Loucy (cell line): ENCODE results near the gene CCDC112.

Experiments used
- H2AFZ ChIP-seq: fragments of 200-600 bp; sonication (generic); 2 replicates; pipeline ENCODE4 v1.6.0; 2016; ENCODE audit warnings: antibody characterized with exemption, mild to moderate bottlenecking, low read length, moderate library complexity
- H3F3A ChIP-seq: fragments of 200-600 bp; 2 replicates; pipeline ENCODE4 v1.6.0; 2016; ENCODE audit warnings: antibody characterized with exemption, low read depth, mild to moderate bottlenecking
- H3K27me3 ChIP-seq: fragments of 200-600 bp; sonication (generic); 2 replicates; pipeline ENCODE4 v1.6.1; 2014; ENCODE audit warnings: low read length, mild to moderate bottlenecking; ENCODE audit not compliant: insufficient read depth, poor library complexity, severe bottlenecking
- H3K36me3 ChIP-seq: fragments of 200-600 bp; sonication (generic); 2 replicates; pipeline ENCODE4 v1.6.1; 2016; ENCODE audit warnings: low read length; ENCODE audit not compliant: insufficient read depth
- H3K4me1 ChIP-seq: fragments of 200-600 bp; sonication (generic); 2 replicates; pipeline ENCODE4 v1.5.1; 2014; ENCODE audit warnings: low read length, mild to moderate bottlenecking; ENCODE audit not compliant: insufficient read depth, poor library complexity, severe bottlenecking
- H3K4me2 ChIP-seq: fragments of 200-600 bp; sonication (generic); 2 replicates; pipeline ENCODE4 v1.6.0; 2014; ENCODE audit warnings: antibody characterized with exemption, low read length, low read depth, mild to moderate bottlenecking; ENCODE audit not compliant: poor library complexity, severe bottlenecking
- H3K4me3 ChIP-seq: fragments of 200-600 bp; sonication (generic); 2 replicates; pipeline ENCODE4 v1.5.1; 2014; ENCODE audit warnings: low read length, mild to moderate bottlenecking, mixed read lengths; ENCODE audit not compliant: poor library complexity, severe bottlenecking
- H3K79me2 ChIP-seq: fragments of 200-600 bp; sonication (generic); 2 replicates; pipeline ENCODE4 v1.6.1; 2014; ENCODE audit warnings: low read length; ENCODE audit not compliant: insufficient read depth
- H3K9ac ChIP-seq: fragments of 200-600 bp; sonication (generic); 2 replicates; pipeline ENCODE4 v1.6.0; 2014; ENCODE audit warnings: mild to moderate bottlenecking, low read depth, low read length, moderate library complexity; ENCODE audit not compliant: poor library complexity, severe bottlenecking
- H3K9me2 ChIP-seq: fragments of 200-600 bp; sonication (generic); replicated peaks from 2 replicates; pipeline ENCODE4 v1.6.1; 2016; ENCODE audit warnings: low read depth, low read length, mixed read lengths
- H3K9me3 ChIP-seq: fragments of 200-600 bp; sonication (generic); 2 replicates; pipeline ENCODE4 v1.6.1; 2014; ENCODE audit warnings: mild to moderate bottlenecking, antibody characterized with exemption, low read length, low read depth; ENCODE audit not compliant: insufficient read depth
- H4K20me1 ChIP-seq: fragments of 200-600 bp; sonication (generic); 2 replicates; pipeline ENCODE4 v1.6.0; 2014; ENCODE audit warnings: antibody characterized with exemption, low read length, mild to moderate bottlenecking; ENCODE audit not compliant: insufficient read depth, poor library complexity, severe bottlenecking
- EZH2phosphoT487 ChIP-seq: fragments of 200-600 bp; IDR thresholded peaks from 2 replicates; pipeline ENCODE4 v1.6.1; 2018; ENCODE audit warnings: antibody characterized with exemption, mild to moderate bottlenecking, moderate library complexity, borderline replicate concordance
- TF ChIP-seq, protein P1 (sequence below): fragments of 200-600 bp; sonication (generic); conservative IDR thresholded peaks from 2 replicates; pipeline ENCODE4 v1.5.1; 2014; ENCODE audit warnings: mild to moderate bottlenecking, antibody characterized with exemption, low read length

Gene CCDC112

DNA sequence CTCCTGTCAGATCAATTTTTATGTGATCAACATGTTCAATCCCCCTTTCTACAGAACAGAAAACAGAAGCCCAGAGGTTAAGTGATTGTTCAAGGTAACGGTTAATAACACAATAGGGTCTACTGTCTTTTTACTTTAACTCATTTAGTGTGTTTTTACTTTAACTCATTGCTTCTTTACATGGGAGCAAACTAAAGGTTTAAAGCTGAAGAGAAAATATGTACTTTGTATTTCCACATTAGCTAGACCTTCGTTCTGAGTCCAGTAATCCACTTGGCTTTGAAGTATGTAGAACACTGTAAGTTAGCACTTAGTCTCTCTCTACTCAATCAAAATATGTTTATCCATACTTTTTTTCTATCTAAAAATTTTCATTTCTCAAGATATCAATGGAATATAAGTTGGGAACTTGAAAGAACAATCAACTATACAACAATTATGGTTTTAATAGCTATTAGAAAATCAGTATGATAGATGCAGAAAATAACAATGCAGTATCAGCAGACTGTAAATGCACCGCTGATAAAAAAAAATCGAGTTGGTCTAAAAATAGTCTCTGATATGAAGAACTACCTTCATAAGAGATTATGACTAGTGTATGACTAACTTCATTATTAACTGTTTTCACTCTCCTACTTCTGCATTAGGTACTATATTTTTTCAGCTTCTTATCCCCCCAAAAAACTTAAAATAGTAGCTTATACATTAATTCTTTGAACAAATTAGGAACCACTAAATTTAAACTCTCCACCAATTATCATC is 54.4 kb downstream of the CCDC112 start:
- Histone ChIP-seq H3K27me3 (no peaks in the 10 kb centered on the region), H3K4me2 (no peak overlapping the region), H4K20me1 (peaks cover 8% of the 10 kb centered on the region), H3K9me3 (no peaks in the 10 kb centered on the region), H3K9ac (no peak overlapping the region), H3K4me1 (no peaks in the 10 kb centered on the region), H2AFZ (no peak overlapping the region), H3K9me2 (no peaks in the 10 kb centered on the region), H3K4me3 (no peak overlapping the region), H3K36me3 (peaks cover 24% of the 10 kb centered on the region; the same call in 1 of the 2 replicates), H3F3A (no peaks in the 10 kb centered on the region), H3K79me2 (no peaks in the 10 kb centered on the region)
- TF ChIP-seq, protein P1, sequence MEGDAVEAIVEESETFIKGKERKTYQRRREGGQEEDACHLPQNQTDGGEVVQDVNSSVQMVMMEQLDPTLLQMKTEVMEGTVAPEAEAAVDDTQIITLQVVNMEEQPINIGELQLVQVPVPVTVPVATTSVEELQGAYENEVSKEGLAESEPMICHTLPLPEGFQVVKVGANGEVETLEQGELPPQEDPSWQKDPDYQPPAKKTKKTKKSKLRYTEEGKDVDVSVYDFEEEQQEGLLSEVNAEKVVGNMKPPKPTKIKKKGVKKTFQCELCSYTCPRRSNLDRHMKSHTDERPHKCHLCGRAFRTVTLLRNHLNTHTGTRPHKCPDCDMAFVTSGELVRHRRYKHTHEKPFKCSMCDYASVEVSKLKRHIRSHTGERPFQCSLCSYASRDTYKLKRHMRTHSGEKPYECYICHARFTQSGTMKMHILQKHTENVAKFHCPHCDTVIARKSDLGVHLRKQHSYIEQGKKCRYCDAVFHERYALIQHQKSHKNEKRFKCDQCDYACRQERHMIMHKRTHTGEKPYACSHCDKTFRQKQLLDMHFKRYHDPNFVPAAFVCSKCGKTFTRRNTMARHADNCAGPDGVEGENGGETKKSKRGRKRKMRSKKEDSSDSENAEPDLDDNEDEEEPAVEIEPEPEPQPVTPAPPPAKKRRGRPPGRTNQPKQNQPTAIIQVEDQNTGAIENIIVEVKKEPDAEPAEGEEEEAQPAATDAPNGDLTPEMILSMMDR: no peak
- TF ChIP-seq EZH2phosphoT487: no peak

DNA sequence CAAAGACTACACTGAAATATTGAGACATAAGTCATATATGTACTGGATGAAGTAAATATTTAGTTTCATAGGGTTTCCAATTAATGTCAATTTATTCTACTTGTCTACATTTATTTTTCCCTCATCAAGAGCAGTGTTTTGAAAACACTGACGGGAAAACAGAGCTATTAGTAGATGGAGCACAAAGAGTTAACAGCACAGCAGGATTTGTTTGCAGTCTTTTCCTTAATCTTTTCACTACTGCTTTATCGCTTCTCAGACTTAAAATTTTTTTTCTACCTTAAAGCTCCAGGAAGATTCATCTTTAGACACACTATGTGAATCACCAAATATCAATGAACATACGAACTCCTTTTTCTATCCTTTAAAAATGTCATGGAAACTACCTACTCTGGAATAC is 59.4 kb downstream of the CCDC112 start:
- Histone ChIP-seq H4K20me1 (no peaks in the 10 kb centered on the region), H3K4me2 (no peak overlapping the region), H3K4me1 (no peaks in the 10 kb centered on the region), H3K4me3 (no peak overlapping the region), H3K9me2 (no peaks in the 10 kb centered on the region), H2AFZ (no peak overlapping the region), H3K79me2 (no peaks in the 10 kb centered on the region), H3K36me3 (peaks cover 30% of the 10 kb centered on the region; the same call in 1 of the 2 replicates), H3K9ac (no peak overlapping the region), H3K27me3 (no peaks in the 10 kb centered on the region), H3K9me3 (no peaks in the 10 kb centered on the region), H3F3A (no peaks in the 10 kb centered on the region)
- no peak for TF ChIP-seq EZH2phosphoT487
- TF ChIP-seq, protein P1: no peak

DNA sequence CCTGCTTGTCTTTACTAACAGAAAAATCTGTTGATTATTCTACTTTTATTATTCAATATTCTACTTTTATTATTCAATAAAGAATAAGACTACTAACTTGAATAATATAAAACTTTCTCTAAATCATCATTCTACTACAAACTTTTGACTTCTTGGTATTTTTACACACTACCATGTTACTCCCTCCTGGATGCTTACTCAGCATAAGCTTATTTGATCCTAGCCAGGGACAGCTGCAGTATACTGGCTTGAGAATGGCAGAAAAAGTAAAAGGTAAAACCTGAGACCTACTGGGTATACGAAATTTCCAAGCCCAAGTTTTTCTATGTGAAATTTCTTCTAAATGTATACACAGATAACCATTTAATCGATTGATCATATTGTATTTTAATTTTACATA is 59.9 kb downstream of the CCDC112 start:
- Histone ChIP-seq H4K20me1 (no peaks in the 10 kb centered on the region), H3K79me2 (no peaks in the 10 kb centered on the region), H3K36me3 (peaks cover 30% of the 10 kb centered on the region; the same call in 1 of the 2 replicates), H3F3A (no peaks in the 10 kb centered on the region), H3K4me2 (no peak overlapping the region), H3K9me3 (no peaks in the 10 kb centered on the region), H3K9me2 (no peaks in the 10 kb centered on the region), H3K4me3 (no peak overlapping the region), H3K27me3 (no peaks in the 10 kb centered on the region), H2AFZ (no peak overlapping the region), H3K4me1 (no peaks in the 10 kb centered on the region), H3K9ac (no peak overlapping the region)
- TF ChIP-seq, protein P1: no peak
- TF ChIP-seq EZH2phosphoT487: no peak
